ENCODE results near the gene CIITA.

The CIITA gene

GRCh38 chr16:10957771-10958482 lies 80.9 kb downstream of the CIITA start:
- H3K4me2 ChIP-seq (ENCODE audit: low read length) = no peak overlapping the region
- H3K36me3 ChIP-seq (ENCODE audit: control insufficient read depth, insufficient read depth, low read length) = no peaks in the 10 kb centered on the region
- no peak overlapping the region for H3K4ac ChIP-seq (ENCODE audit: low read depth, low read length)
- DNase-seq = no peak
- no peak overlapping the region for H2BK15ac ChIP-seq (replicated peaks; ENCODE audit: low read depth)
- no peak overlapping the region for H2AK5ac ChIP-seq (ENCODE audit: low read length)
- H3K9ac ChIP-seq (ENCODE audit: low read length) = no peak overlapping the region
- WGBS (ENCODE audit: extremely low coverage, insufficient coverage, low lambda C conversion rate) = no CpG with 5 or more reads among the region's 6 CpGs
- no peak overlapping the region for H4K8ac ChIP-seq (ENCODE audit: low read depth, low read length)
- H3K18ac ChIP-seq (ENCODE audit: low read length) = no peak overlapping the region
- no peaks in the 10 kb centered on the region for H3K4me1 ChIP-seq (ENCODE audit: control insufficient read depth, low read depth, low read length)
- H4K5ac ChIP-seq (ENCODE audit: low read length) = no peak overlapping the region
- H3K27ac ChIP-seq (ENCODE audit: low read depth, low read length) = no peak overlapping the region
- H3K79me1 ChIP-seq (ENCODE audit: low read length) = peaks cover 11% of the 10 kb centered on the region
- H3K27me3 ChIP-seq (ENCODE audit: insufficient read depth, low read length, poor library complexity) = no peaks in the 10 kb centered on the region
- no peak overlapping the region for H3K4me3 ChIP-seq (ENCODE audit: low read length)
- H3K56ac ChIP-seq (ENCODE audit: low read length) = no peak overlapping the region
- no peak overlapping the region for H3K23ac ChIP-seq (ENCODE audit: low read length)
- H2BK5ac ChIP-seq (ENCODE audit: low read length) = no peak overlapping the region
- H2BK120ac ChIP-seq (ENCODE audit: low read depth, low read length) = no peak overlapping the region
- peaks cover 4% of the 10 kb centered on the region for H3K79me2 ChIP-seq (ENCODE audit: control insufficient read depth, insufficient read depth, low read length)

DNA sequence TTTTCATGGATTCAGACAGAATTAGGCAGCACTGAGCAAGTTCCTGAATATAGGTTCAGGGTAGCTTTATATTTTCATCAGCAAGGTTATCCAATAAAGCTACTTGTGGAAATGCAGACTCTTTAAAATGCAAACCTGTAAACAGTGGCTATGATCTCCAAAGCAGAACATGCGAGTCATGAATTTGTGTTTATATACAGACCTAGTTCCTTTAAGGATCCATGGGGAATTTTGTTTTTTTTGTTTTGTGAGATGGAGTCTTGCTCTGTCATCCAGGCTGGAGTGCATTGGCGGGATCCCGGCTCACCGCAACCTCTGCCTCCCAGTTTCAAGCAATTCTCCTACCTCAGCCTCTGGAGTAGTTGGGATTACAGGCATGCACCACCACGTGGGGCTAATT lies 82.2 kb downstream of the CIITA start:
- H3K23ac ChIP-seq (ENCODE audit: low read length) = no peak overlapping the region
- H3K4me1 ChIP-seq (ENCODE audit: control insufficient read depth, low read depth, low read length) = no peaks in the 10 kb centered on the region
- no peak overlapping the region for H2BK120ac ChIP-seq (ENCODE audit: low read depth, low read length)
- H3K18ac ChIP-seq (ENCODE audit: low read length) = no peak overlapping the region
- no peak overlapping the region for H2BK15ac ChIP-seq (replicated peaks; ENCODE audit: low read depth)
- WGBS (ENCODE audit: extremely low coverage, insufficient coverage, low lambda C conversion rate) = no CpG with 5 or more reads among the region's 5 CpGs
- no peak overlapping the region for H2AK5ac ChIP-seq (ENCODE audit: low read length)
- no peaks in the 10 kb centered on the region for H3K27me3 ChIP-seq (ENCODE audit: insufficient read depth, low read length, poor library complexity)
- H4K5ac ChIP-seq (ENCODE audit: low read length) = no peak overlapping the region
- no peaks in the 10 kb centered on the region for H3K36me3 ChIP-seq (ENCODE audit: control insufficient read depth, insufficient read depth, low read length)
- no peak overlapping the region for H2BK5ac ChIP-seq (ENCODE audit: low read length)
- H3K79me2 ChIP-seq (ENCODE audit: control insufficient read depth, insufficient read depth, low read length) = peaks cover 4% of the 10 kb centered on the region
- no peak overlapping the region for H3K9ac ChIP-seq (ENCODE audit: low read length)
- H3K56ac ChIP-seq (ENCODE audit: low read length) = no peak overlapping the region
- no peak overlapping the region for H3K4ac ChIP-seq (ENCODE audit: low read depth, low read length)
- H4K8ac ChIP-seq (ENCODE audit: low read depth, low read length) = no peak overlapping the region
- H3K27ac ChIP-seq (ENCODE audit: low read depth, low read length) = no peak overlapping the region
- H3K4me3 ChIP-seq (ENCODE audit: low read length) = no peak overlapping the region
- H3K79me1 ChIP-seq (ENCODE audit: low read length) = peaks cover 11% of the 10 kb centered on the region
- DNase-seq = no peak
- no peak overlapping the region for H3K4me2 ChIP-seq (ENCODE audit: low read length)

- Histone ChIP-seq H3K27ac (ENCODE audit: low read depth, low read length) (no peak overlapping the region), H2BK120ac (ENCODE audit: low read depth, low read length) (no peak overlapping the region), H3K18ac (ENCODE audit: low read length) (no peak overlapping the region), H2BK15ac (replicated peaks; ENCODE audit: low read depth) (no peak overlapping the region), H3K4me1 (ENCODE audit: control insufficient read depth, low read depth, low read length) (no peaks in the 10 kb centered on the region), H2AK5ac (ENCODE audit: low read length) (no peak overlapping the region), H3K79me1 (ENCODE audit: low read length) (peaks cover 3% of the 10 kb centered on the region), H4K8ac (ENCODE audit: low read depth, low read length) (no peak overlapping the region), H4K5ac (ENCODE audit: low read length) (no peak overlapping the region), H3K4me2 (ENCODE audit: low read length) (no peak overlapping the region), H3K4ac (ENCODE audit: low read depth, low read length) (no peak overlapping the region), H3K9ac (ENCODE audit: low read length) (no peak overlapping the region), H3K4me3 (ENCODE audit: low read length) (no peak overlapping the region), H3K36me3 (ENCODE audit: control insufficient read depth, insufficient read depth, low read length) (no peaks in the 10 kb centered on the region), H3K27me3 (ENCODE audit: insufficient read depth, low read length, poor library complexity) (no peaks in the 10 kb centered on the region), H3K56ac (ENCODE audit: low read length) (no peak overlapping the region), H3K23ac (ENCODE audit: low read length) (no peak overlapping the region), H3K79me2 (ENCODE audit: control insufficient read depth, insufficient read depth, low read length) (no peaks in the 10 kb centered on the region), H2BK5ac (ENCODE audit: low read length) (no peak overlapping the region)
- WGBS (ENCODE audit: extremely low coverage, insufficient coverage, low lambda C conversion rate) = no CpG with 5 or more reads among the region's 7 CpGs
- peak; percentile 38 for DNase-seq
Observed at GRCh38 chr16:10961231-10961630, 84.2 kb downstream of the CIITA start.

DNA sequence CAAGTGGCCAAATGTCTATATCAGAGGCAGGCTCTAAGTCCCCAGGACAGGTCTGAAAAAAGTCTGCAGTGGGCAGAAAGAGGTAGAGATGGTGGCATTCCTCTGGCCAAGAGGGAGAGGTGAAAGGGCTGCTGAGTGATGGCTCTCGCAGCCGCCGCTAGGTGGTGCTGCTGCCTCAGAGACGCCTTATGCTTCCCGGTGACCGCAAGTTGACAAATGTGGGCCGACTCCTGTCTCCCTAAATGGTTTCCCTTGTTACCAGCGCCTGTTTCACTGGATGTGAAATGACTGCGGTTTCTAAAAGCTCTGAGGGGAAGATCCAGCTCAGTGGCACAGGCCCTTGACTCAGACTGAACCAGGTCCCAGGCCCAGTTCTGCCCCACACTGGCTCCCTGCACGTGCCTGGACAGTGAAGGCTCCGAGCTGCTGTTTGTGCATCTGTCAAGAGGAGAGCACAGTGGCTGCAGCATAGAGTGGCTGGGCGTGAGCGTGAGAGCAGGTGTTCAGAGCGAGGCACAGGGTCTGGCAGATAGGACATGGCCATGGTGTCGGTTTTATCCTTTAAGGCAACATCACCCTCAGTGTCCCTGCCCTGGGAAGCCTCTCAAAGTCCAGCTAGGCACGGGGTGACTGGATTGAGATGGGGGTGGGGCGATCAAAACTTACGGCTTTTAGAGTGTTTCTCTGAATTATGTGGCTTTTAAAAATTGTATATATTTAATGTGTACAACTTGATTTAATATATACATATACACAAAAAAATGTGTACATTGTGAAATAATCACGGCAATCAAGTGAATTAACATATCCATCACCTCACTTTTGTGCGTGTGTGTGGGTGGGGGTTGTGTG lies 87.3 kb downstream of the CIITA start:
- WGBS (ENCODE audit: extremely low coverage, insufficient coverage, low lambda C conversion rate) = no CpG with 5 or more reads among the region's 20 CpGs
- H3K4ac ChIP-seq (ENCODE audit: low read depth, low read length) = no peak overlapping the region
- peak overlapping the region; percentile 15 for H3K9ac ChIP-seq (ENCODE audit: low read length)
- H3K27ac ChIP-seq (ENCODE audit: low read depth, low read length) = no peak overlapping the region
- H4K5ac ChIP-seq (ENCODE audit: low read length) = no peak overlapping the region
- H3K79me2 ChIP-seq (ENCODE audit: control insufficient read depth, insufficient read depth, low read length) = no peaks in the 10 kb centered on the region
- no peaks in the 10 kb centered on the region for H3K27me3 ChIP-seq (ENCODE audit: insufficient read depth, low read length, poor library complexity)
- H2BK5ac ChIP-seq (ENCODE audit: low read length) = no peak overlapping the region
- no peak overlapping the region for H3K4me2 ChIP-seq (ENCODE audit: low read length)
- H3K4me3 ChIP-seq (ENCODE audit: low read length) = no peak overlapping the region
- no peak overlapping the region for H3K18ac ChIP-seq (ENCODE audit: low read length)
- no peak overlapping the region for H3K23ac ChIP-seq (ENCODE audit: low read length)
- H2BK120ac ChIP-seq (ENCODE audit: low read depth, low read length) = no peak overlapping the region
- H3K56ac ChIP-seq (ENCODE audit: low read length) = peak overlapping the region; percentile 44
- H3K4me1 ChIP-seq (ENCODE audit: control insufficient read depth, low read depth, low read length) = no peaks in the 10 kb centered on the region
- no peaks in the 10 kb centered on the region for H3K36me3 ChIP-seq (ENCODE audit: control insufficient read depth, insufficient read depth, low read length)
- H4K8ac ChIP-seq (ENCODE audit: low read depth, low read length) = no peak overlapping the region
- H2BK15ac ChIP-seq (replicated peaks; ENCODE audit: low read depth) = no peak overlapping the region
- H2AK5ac ChIP-seq (ENCODE audit: low read length) = no peak overlapping the region
- no peaks in the 10 kb centered on the region for H3K79me1 ChIP-seq (ENCODE audit: low read length)
- peak; percentile 79 for DNase-seq

- Histone ChIP-seq H3K23ac (ENCODE audit: low read length) (no peak overlapping the region), H3K79me2 (ENCODE audit: control insufficient read depth, insufficient read depth, low read length) (no peaks in the 10 kb centered on the region), H2BK15ac (replicated peaks; ENCODE audit: low read depth) (no peak overlapping the region), H4K5ac (ENCODE audit: low read length) (no peak overlapping the region), H2BK120ac (ENCODE audit: low read depth, low read length) (no peak overlapping the region), H2BK5ac (ENCODE audit: low read length) (no peak overlapping the region), H3K4me1 (ENCODE audit: control insufficient read depth, low read depth, low read length) (no peaks in the 10 kb centered on the region), H3K4ac (ENCODE audit: low read depth, low read length) (no peak overlapping the region), H3K9ac (ENCODE audit: low read length) (no peak overlapping the region), H3K27ac (ENCODE audit: low read depth, low read length) (no peak overlapping the region), H3K4me3 (ENCODE audit: low read length) (no peak overlapping the region), H3K79me1 (ENCODE audit: low read length) (no peaks in the 10 kb centered on the region), H3K36me3 (ENCODE audit: control insufficient read depth, insufficient read depth, low read length) (no peaks in the 10 kb centered on the region), H4K8ac (ENCODE audit: low read depth, low read length) (no peak overlapping the region), H3K56ac (ENCODE audit: low read length) (no peak overlapping the region), H3K27me3 (ENCODE audit: insufficient read depth, low read length, poor library complexity) (no peaks in the 10 kb centered on the region), H3K18ac (ENCODE audit: low read length) (no peak overlapping the region), H3K4me2 (ENCODE audit: low read length) (no peak overlapping the region), H2AK5ac (ENCODE audit: low read length) (no peak overlapping the region)
- DNase-seq = no peak
- WGBS (ENCODE audit: extremely low coverage, insufficient coverage, low lambda C conversion rate) = no CpG with 5 or more reads among the region's 8 CpGs
Observed at GRCh38 chr16:10964891-10965326, 87.9 kb downstream of the CIITA start.
